Activated CD8-positive, alpha-beta memory T cell treated with anti-CD3 and anti-CD28 coated beads, Interleukin-2, amount 10 ng/mL, durations not matched to agents 7 days and 5 days (primary cell): ENCODE results near the gene MMP14. TPM values are rescaled to one million over a fixed set of nuclear protein-coding genes. Genes with fewer than 3 reads are reported as not detected.
"Not testable (repeated sequence)": the region's sequence is repeated elsewhere in the genome, so short reads cannot be mapped to it uniquely, and the experiment has no call there.

Experiments used
- ATAC-seq: fragments of 150-1000 bp; cut with Tn5 transposase; one replicate; pipeline ENCODE4 v1.10.0; 2021; ENCODE audit warnings: moderate library complexity
- CTCF ChIA-PET: fragments of 350-600 bp; sonication (Branson Sonifier 250); formaldehyde crosslinking; loops from one replicate; lab custom pipeline; 2021; ENCODE audit warnings: antibody characterized with exemption; lab: Charles Lee
- DNase-seq: peaks from one replicate; pipeline ENCODE4 v3.0.0-alpha.2; 2020
- H3K27ac Mint-ChIP-seq: one replicate; pipeline ENCODE4 v1.8.0; 2021; ENCODE audit warnings: mild to moderate bottlenecking, mixed read lengths
- H3K27me3 Mint-ChIP-seq: one replicate; pipeline ENCODE4 v1.8.0; 2021; ENCODE audit warnings: mixed read lengths
- H3K36me3 Mint-ChIP-seq: one replicate; pipeline ENCODE4 v1.8.0; 2021; ENCODE audit warnings: mild to moderate bottlenecking, mixed read lengths
- H3K4me1 Mint-ChIP-seq: one replicate; pipeline ENCODE4 v1.8.0; 2021; ENCODE audit warnings: mixed read lengths
- H3K4me3 Mint-ChIP-seq: one replicate; pipeline ENCODE4 v1.8.0; 2021; ENCODE audit warnings: mild to moderate bottlenecking, moderate library complexity, mixed read lengths
- H3K9me3 Mint-ChIP-seq: one replicate; pipeline ENCODE4 v1.8.0; 2022; ENCODE audit warnings: low read depth, mixed read lengths
- total RNA-seq, 2 experiments: library from RNA; stranded (reverse); gene quantifications; one replicate each; pipeline ENCODE4 v1.2.3, GENCODE V29; 2021

Gene MMP14
- total RNA-seq = 1 to 10 TPM; 1.3 to 2.5 TPM

GRCh38 chr14:22836301-22837113 is at the start of gene MMP14:
TSS of gene MMP14 (plus strand) at chr14:22836585. CDS start at chr14:22836818, 233 bp downstream.
- no peak within 1 kb of the TSS for H3K4me3 Mint-ChIP-seq
- no peak for DNase-seq
- H3K4me1 Mint-ChIP-seq = peaks cover 14% of the 10 kb centered on the region
- ATAC-seq = no peak
- H3K9me3 Mint-ChIP-seq = no peaks in the 10 kb centered on the region
- no peak within 1 kb of the TSS for H3K27ac Mint-ChIP-seq
- CTCF ChIA-PET = interaction anchor here (0.8 to 4.3 kb wide), 7 partner anchors 13 to 30 kb away, joined by 3 to 26 read pairs (median 4); no protein-coding TSS in a partner anchor
- H3K27me3 Mint-ChIP-seq = peaks cover 16% of the 10 kb centered on the region
- peaks cover 23% of the 10 kb centered on the region for H3K36me3 Mint-ChIP-seq

DNA sequence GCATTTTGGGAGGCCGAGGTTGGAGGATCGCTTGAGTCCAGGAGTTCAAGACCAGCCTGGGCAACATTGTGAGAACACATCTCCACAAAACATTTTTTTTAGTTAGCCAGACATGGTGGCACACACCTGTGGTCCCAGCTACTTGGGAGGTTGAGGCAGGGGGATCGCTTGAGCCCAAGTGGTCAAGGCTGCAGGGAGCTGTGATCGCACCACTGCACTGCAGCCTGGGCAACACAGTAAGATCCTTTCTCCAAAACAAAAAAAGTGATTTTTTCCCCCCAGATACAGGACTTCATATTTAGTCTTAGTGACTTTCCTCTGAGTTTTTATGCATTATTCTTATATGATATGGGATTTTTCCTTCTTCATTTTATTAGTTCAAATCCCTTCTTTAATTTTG is 49.7 kb upstream of the MMP14 start:
- DNase-seq (no peak), ATAC-seq (no peak)
- Mint-ChIP-seq H3K4me3 (no peak overlapping the region), H3K36me3 (no peaks in the 10 kb centered on the region), H3K27me3 (peaks cover 3% of the 10 kb centered on the region), H3K9me3 (no peaks in the 10 kb centered on the region), H3K4me1 (peaks cover 2% of the 10 kb centered on the region), H3K27ac (no peak overlapping the region)
- CTCF ChIA-PET = no interaction called here

GRCh38 chr14:22791301-22791700 is 45.1 kb upstream of the MMP14 start:
- DNase-seq (no peak), ATAC-seq (no peak)
- no peaks in the 10 kb centered on the region for H3K36me3 Mint-ChIP-seq
- H3K9me3 Mint-ChIP-seq = no peaks in the 10 kb centered on the region
- CTCF ChIA-PET = interaction anchor here (0.6 kb wide), 1 partner anchor 33 kb away, joined by 3 read pairs; no protein-coding TSS in a partner anchor
- H3K4me3 Mint-ChIP-seq = no peak overlapping the region
- H3K27me3 Mint-ChIP-seq = peaks cover 16% of the 10 kb centered on the region
- H3K4me1 Mint-ChIP-seq = peaks cover 2% of the 10 kb centered on the region
- no peak overlapping the region for H3K27ac Mint-ChIP-seq

- CTCF ChIA-PET = interaction anchor here (0.8 kb wide), 1 partner anchor 11 kb away, joined by 3 read pairs; no protein-coding TSS in a partner anchor
- H3K27me3 Mint-ChIP-seq = peaks cover 20% of the 10 kb centered on the region
Measured at GRCh38 chr14:22792158-22792557, 44.2 kb upstream of the MMP14 start.

GRCh38 chr14:22793550-22793949 is 42.8 kb upstream of the MMP14 start:
- ATAC-seq, H3K4me1 Mint-ChIP-seq, H3K27ac Mint-ChIP-seq, CTCF ChIA-PET, H3K36me3 Mint-ChIP-seq, H3K9me3 Mint-ChIP-seq, DNase-seq, H3K4me3 Mint-ChIP-seq: not testable (repeated sequence)
- peaks cover 31% of the 10 kb centered on the region for H3K27me3 Mint-ChIP-seq

More at GRCh38 chr14:22792158-22792557, 44.2 kb upstream of the MMP14 start:
- no peaks in the 10 kb centered on the region for H3K36me3 Mint-ChIP-seq
- no peak overlapping the region for H3K27ac Mint-ChIP-seq
- no peak overlapping the region for H3K4me3 Mint-ChIP-seq
- DNase-seq (no peak), ATAC-seq (no peak)
- H3K4me1 Mint-ChIP-seq = peaks cover 2% of the 10 kb centered on the region
- H3K9me3 Mint-ChIP-seq = no peaks in the 10 kb centered on the region

- CTCF ChIA-PET = no interaction called here
- DNase-seq (no peak), ATAC-seq (no peak)
- H3K4me3 Mint-ChIP-seq = no peak overlapping the region
- no peaks in the 10 kb centered on the region for H3K9me3 Mint-ChIP-seq
- H3K4me1 Mint-ChIP-seq = peaks cover 2% of the 10 kb centered on the region
- no peak overlapping the region for H3K27ac Mint-ChIP-seq
- peaks cover 35% of the 10 kb centered on the region for H3K27me3 Mint-ChIP-seq
- H3K36me3 Mint-ChIP-seq = no peaks in the 10 kb centered on the region
Measured at GRCh38 chr14:22793976-22794375, 42.4 kb upstream of the MMP14 start.

GRCh38 chr14:22794551-22794951 is 41.8 kb upstream of the MMP14 start:
- CTCF ChIA-PET = interaction anchor here (1.3 kb wide), 1 partner anchor 135 kb away, joined by 3 read pairs; no protein-coding TSS in a partner anchor
- Mint-ChIP-seq H3K27me3 (peaks cover 36% of the 10 kb centered on the region), H3K9me3 (no peaks in the 10 kb centered on the region), H3K36me3 (no peaks in the 10 kb centered on the region), H3K4me3 (no peak overlapping the region), H3K4me1 (peaks cover 2% of the 10 kb centered on the region), H3K27ac (no peak overlapping the region)
- no peak for ATAC-seq
- no peak for DNase-seq

DNA sequence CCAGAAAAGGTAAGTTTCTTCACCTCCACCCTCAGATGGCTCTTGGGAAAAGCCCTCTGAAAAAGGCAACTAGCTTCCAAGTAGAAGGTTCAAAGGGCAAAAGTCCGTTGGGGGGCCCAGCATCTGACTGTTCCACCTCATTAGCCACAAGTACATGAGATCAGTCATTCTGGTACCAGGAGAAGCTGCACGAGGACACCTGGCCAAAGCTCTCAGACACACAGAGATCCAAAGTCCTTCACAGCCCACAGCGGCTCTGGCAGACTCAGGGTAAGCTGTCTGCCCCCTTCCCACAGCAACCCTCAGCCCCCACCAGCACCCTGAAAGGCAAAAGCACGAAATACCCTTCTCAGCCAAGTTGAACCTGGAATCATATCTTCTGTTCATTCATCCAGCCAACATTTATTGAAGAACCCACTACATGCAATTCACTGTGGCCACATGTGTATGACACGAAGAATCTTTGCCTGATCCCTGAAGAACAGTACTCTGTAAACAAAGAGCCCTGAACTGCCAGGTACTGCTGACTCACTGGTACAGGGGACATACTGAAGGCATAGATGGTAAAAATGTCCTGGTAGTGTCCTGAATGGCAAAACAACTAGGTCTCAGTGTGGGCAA is 40.2 kb upstream of the MMP14 start:
- Mint-ChIP-seq H3K4me1 (no peaks in the 10 kb centered on the region), H3K9me3 (no peaks in the 10 kb centered on the region), H3K27me3 (peaks cover 46% of the 10 kb centered on the region), H3K36me3 (no peaks in the 10 kb centered on the region), H3K4me3 (no peak overlapping the region), H3K27ac (no peak overlapping the region)
- ATAC-seq = no peak
- CTCF ChIA-PET = interaction anchor here (1.6 kb wide), 1 partner anchor 24 kb away, joined by 7 read pairs; no protein-coding TSS in a partner anchor
- DNase-seq = no peak

DNA sequence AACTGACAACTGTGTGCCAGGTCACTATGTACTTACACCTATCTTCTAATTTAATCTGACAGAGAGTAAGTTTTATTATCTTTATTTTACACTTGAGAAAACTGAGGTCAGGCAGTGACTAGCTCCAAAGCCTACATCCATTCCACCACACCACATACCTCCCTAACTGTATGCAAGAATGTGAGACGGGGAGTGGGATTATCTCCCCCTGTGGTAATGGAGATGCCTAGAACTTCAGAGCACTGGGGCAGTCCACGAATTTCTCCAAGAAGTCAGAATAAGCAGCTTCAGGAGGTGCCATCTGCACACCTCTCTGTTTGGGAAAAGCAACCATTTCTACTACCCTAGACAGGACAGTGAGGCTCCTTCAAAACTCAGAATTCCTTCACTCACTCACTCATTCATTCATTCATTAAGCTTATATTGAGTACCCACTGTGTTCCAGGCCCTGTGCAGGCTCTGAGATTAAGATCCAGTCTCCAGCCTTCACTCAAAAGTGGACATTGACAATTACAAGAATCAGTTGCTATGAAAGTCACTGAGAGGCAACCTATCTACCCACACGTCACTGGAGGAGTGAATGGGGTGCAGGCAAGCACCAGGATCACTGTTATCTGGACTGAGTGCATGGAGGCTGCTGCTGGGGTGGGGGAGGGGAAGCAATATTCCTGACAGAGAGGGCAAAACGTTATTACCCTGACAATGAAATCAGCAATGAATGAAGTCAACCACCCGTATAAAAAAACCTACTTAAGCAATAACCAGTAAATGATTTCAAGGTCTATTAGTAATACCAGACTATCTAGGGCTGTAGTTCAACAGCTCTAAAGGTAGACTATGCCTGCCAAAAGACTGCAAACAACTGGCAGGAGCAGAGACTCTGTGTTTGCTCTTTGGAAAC is 39.1 kb upstream of the MMP14 start:
- H3K9me3 Mint-ChIP-seq = no peaks in the 10 kb centered on the region
- H3K4me3 Mint-ChIP-seq = no peak overlapping the region
- no peaks in the 10 kb centered on the region for H3K36me3 Mint-ChIP-seq
- CTCF ChIA-PET = interaction anchor here (1.1 to 1.6 kb wide), 2 partner anchors 23 to 27 kb away, joined by 3 to 7 read pairs; no protein-coding TSS in a partner anchor
- ATAC-seq (no peak), DNase-seq (no peak)
- H3K4me1 Mint-ChIP-seq = no peaks in the 10 kb centered on the region
- peaks cover 48% of the 10 kb centered on the region for H3K27me3 Mint-ChIP-seq
- no peak overlapping the region for H3K27ac Mint-ChIP-seq

DNA sequence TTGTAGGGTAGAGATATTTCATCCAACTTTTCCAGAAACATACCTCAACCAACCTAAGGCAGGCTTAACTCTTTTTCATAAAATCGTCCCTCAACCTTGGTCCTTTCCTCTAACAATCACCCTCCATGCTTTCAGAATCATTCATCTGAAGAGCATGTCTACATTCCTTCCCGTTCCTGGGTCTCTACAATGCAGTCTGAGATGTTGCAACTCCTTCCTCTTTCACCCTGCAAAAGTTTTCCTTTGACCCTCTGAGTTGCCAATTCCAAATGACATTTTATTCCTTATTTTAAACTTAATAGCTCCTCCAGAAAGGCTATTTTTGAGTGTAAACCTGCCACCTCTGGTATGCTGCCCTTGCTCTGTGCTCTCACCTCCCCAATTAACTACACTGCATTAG is 37.9 kb upstream of the MMP14 start:
- CTCF ChIA-PET = no interaction called here
- DNase-seq = no peak
- Mint-ChIP-seq H3K27ac (no peak overlapping the region), H3K27me3 (peaks cover 59% of the 10 kb centered on the region), H3K36me3 (no peaks in the 10 kb centered on the region), H3K4me3 (no peak overlapping the region), H3K9me3 (no peaks in the 10 kb centered on the region), H3K4me1 (peaks cover 1% of the 10 kb centered on the region)
- no peak for ATAC-seq

DNA sequence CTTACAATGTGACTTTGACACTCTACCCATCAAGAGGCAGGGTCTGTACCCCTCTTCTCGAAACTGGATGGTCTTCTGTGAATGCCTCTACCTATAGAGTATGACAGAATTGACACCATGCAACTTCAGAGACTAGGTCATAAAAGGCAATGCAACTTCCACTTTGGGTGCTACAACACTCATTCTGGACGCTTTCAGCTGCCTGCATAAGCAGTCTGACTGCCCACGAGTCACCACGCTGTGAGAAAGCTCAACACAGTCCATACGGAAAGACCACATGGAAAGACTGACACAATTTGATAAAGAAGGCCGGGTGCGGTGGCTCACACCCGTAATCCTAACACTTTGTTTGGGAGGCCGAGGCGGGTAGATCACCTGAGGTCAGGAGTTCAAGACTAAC is 36.0 kb upstream of the MMP14 start:
- peaks cover 62% of the 10 kb centered on the region for H3K27me3 Mint-ChIP-seq
- H3K9me3 Mint-ChIP-seq = no peaks in the 10 kb centered on the region
- no peak for ATAC-seq
- no peaks in the 10 kb centered on the region for H3K36me3 Mint-ChIP-seq
- H3K4me3 Mint-ChIP-seq = no peak overlapping the region
- H3K4me1 Mint-ChIP-seq = peaks cover 1% of the 10 kb centered on the region
- no peak for DNase-seq
- CTCF ChIA-PET = no interaction called here
- no peak overlapping the region for H3K27ac Mint-ChIP-seq

DNA sequence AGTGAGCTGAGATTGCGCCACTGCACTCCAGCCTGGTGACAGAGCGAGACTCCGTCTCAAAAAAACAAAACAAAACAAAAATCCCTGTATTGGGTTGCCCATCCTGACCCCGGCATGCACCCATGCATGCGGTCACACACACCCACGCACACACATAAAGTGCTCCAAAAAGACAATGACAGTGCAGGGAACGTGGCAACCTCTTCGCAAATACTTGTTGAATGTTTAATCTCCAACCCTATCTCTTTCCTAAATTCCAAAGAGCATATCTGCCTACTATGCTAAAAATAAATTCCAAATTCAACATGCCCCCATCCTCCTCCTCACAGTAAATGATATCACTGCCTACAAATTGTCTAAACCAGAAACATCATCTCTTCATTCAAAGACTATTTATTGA is 34.7 kb upstream of the MMP14 start:
- Mint-ChIP-seq H3K27me3 (peaks cover 52% of the 10 kb centered on the region), H3K4me1 (peaks cover 1% of the 10 kb centered on the region), H3K9me3 (no peaks in the 10 kb centered on the region), H3K36me3 (no peaks in the 10 kb centered on the region), H3K4me3 (no peak overlapping the region), H3K27ac (no peak overlapping the region)
- ATAC-seq (no peak), DNase-seq (no peak)
- CTCF ChIA-PET = no interaction called here
